ENCODE measurements around the gene ST8SIA5. TPM values are rescaled to one million over a fixed set of nuclear protein-coding genes. Genes with fewer than 3 reads are reported as not detected.

Gene ST8SIA5
- polyA plus RNA-seq, 1 experiment = not detected

DNA sequence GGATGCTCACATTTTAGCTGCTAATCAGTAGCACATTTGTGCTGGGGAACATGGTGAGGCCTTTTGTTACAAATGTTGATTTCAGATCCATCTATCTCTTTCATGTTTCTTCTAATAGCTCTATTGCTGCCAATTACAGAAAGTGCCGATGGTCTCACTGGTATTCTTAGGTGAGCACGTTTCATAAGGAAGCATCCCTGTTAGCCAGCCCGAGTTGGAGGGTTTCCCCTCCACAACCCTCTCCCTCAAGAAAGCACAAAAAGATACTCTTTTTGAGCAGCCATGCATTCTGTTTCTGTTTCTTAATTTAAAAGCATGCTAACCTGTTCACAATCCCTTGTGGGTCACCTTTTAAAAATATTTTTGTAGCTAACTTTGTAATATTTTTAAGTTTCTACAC is 30.8 kb upstream of the ST8SIA5 start:
- Histone ChIP-seq H3K27me3 (ENCODE audit: control insufficient read depth, insufficient read depth, low read length) (no peaks in the 10 kb centered on the region), H3K36me3 (ENCODE audit: control insufficient read depth, insufficient read depth, low read length) (no peaks in the 10 kb centered on the region), H3K4me3 (ENCODE audit: low read depth, low read length) (no peak overlapping the region)
- TF ChIP-seq, protein P1, sequence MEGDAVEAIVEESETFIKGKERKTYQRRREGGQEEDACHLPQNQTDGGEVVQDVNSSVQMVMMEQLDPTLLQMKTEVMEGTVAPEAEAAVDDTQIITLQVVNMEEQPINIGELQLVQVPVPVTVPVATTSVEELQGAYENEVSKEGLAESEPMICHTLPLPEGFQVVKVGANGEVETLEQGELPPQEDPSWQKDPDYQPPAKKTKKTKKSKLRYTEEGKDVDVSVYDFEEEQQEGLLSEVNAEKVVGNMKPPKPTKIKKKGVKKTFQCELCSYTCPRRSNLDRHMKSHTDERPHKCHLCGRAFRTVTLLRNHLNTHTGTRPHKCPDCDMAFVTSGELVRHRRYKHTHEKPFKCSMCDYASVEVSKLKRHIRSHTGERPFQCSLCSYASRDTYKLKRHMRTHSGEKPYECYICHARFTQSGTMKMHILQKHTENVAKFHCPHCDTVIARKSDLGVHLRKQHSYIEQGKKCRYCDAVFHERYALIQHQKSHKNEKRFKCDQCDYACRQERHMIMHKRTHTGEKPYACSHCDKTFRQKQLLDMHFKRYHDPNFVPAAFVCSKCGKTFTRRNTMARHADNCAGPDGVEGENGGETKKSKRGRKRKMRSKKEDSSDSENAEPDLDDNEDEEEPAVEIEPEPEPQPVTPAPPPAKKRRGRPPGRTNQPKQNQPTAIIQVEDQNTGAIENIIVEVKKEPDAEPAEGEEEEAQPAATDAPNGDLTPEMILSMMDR (IDR thresholded peaks at IDR 0.05; ENCODE audit: insufficient read depth, low read depth, low read length) = no peak
- ChIA-PET CTCF (interaction anchor here (1.4 kb wide), 1 partner anchor 28 kb away, joined by 3 read pairs; no protein-coding TSS in a partner anchor), POLR2A (no interaction called here)
- no peak for DNase-seq (ENCODE audit: low read depth)

DNA sequence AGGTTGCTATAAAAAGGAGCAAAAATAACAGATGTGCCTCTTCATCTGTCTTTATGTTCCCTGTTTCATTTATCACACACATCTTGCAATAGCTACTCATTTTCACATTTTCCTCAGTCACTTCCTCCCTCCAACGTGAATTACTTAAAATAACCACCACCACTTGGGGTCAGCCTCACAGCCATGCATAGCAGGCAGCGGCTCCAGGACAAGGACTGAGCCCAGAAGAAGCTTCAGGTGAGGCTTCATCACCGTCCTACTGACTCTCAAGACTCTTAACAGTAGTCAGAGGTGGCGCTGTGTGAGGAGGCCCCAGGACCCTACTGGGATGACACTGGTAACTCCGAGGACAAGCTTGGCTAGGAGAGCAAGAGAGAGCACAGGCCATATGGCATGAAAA is 15.5 kb upstream of the ST8SIA5 start:
- Histone ChIP-seq H3K27me3 (ENCODE audit: control insufficient read depth, insufficient read depth, low read length) (peaks cover 6% of the 10 kb centered on the region; the same call in 1 of the 2 replicates), H3K36me3 (ENCODE audit: control insufficient read depth, insufficient read depth, low read length) (no peaks in the 10 kb centered on the region), H3K4me3 (ENCODE audit: low read depth, low read length) (no peak overlapping the region)
- DNase-seq (ENCODE audit: low read depth) = no peak
- POLR2A ChIA-PET = no interaction called here
- CTCF ChIA-PET = interaction anchor here (0.6 to 0.8 kb wide), 2 partner anchors 12 to 313 kb away, joined by 3 to 4 read pairs; no protein-coding TSS in a partner anchor
- TF ChIP-seq, protein P1 (IDR thresholded peaks at IDR 0.05; ENCODE audit: insufficient read depth, low read depth, low read length) = no peak

DNA sequence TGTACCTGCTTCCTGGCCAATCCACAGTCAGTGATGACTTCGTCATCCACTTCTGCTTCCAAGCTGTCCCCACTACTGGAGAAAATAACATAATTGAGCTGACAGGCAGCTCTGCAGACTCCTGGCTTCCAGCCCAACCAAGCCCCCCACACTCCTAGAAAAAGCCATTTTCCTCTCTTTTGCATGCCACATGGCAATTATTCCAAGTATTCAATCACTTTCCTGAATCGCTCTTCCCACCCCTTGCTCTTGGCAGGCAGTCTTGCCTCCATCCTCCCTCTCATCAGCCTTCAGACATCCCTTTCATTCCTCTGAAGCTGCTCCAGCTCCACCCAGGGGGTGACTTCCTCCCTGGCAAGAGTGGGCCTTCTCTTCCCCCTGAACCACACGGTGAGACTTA is 14.3 kb upstream of the ST8SIA5 start:
- Histone ChIP-seq H3K4me3 (ENCODE audit: low read depth, low read length) (no peak overlapping the region), H3K36me3 (ENCODE audit: control insufficient read depth, insufficient read depth, low read length) (no peaks in the 10 kb centered on the region), H3K27me3 (ENCODE audit: control insufficient read depth, insufficient read depth, low read length) (peaks cover 6% of the 10 kb centered on the region; the same call in 1 of the 2 replicates)
- no peak for DNase-seq (ENCODE audit: low read depth)
- TF ChIP-seq, protein P1 (IDR thresholded peaks at IDR 0.05; ENCODE audit: insufficient read depth, low read depth, low read length) = no peak
- ChIA-PET CTCF (interaction anchor here (0.8 kb wide), 1 partner anchor 35 kb away, joined by 3 read pairs; no protein-coding TSS in a partner anchor), POLR2A (no interaction called here)

DNA sequence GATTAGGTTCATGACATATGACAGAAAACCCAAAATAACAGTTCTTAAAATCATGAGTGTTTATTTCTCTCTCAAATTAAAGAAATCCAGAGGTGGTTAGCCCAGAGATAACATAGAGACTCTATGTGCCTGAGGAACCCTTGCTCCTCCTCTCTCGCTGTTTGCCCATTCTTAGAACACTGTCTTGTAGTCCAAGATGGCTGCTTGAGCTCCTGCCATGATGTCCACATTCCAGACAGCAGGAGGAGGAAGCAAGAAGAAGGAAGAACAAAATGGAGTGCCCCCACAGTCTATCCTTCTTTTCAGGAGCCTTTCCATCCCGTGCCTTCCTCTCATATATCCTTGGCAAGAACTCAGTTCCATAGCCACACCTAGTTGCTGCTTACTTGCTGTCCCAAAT is 13.9 kb upstream of the ST8SIA5 start:
- no peak for DNase-seq (ENCODE audit: low read depth)
- POLR2A ChIA-PET = no interaction called here
- H3K36me3 ChIP-seq (ENCODE audit: control insufficient read depth, insufficient read depth, low read length) = no peaks in the 10 kb centered on the region
- no peak overlapping the region for H3K4me3 ChIP-seq (ENCODE audit: low read depth, low read length)
- CTCF ChIA-PET = interaction anchor here (0.8 kb wide), 1 partner anchor 35 kb away, joined by 3 read pairs; no protein-coding TSS in a partner anchor
- TF ChIP-seq, protein P1 (IDR thresholded peaks at IDR 0.05; ENCODE audit: insufficient read depth, low read depth, low read length) = no peak
- H3K27me3 ChIP-seq (ENCODE audit: control insufficient read depth, insufficient read depth, low read length) = peaks cover 6% of the 10 kb centered on the region; the same call in 1 of the 2 replicates

DNA sequence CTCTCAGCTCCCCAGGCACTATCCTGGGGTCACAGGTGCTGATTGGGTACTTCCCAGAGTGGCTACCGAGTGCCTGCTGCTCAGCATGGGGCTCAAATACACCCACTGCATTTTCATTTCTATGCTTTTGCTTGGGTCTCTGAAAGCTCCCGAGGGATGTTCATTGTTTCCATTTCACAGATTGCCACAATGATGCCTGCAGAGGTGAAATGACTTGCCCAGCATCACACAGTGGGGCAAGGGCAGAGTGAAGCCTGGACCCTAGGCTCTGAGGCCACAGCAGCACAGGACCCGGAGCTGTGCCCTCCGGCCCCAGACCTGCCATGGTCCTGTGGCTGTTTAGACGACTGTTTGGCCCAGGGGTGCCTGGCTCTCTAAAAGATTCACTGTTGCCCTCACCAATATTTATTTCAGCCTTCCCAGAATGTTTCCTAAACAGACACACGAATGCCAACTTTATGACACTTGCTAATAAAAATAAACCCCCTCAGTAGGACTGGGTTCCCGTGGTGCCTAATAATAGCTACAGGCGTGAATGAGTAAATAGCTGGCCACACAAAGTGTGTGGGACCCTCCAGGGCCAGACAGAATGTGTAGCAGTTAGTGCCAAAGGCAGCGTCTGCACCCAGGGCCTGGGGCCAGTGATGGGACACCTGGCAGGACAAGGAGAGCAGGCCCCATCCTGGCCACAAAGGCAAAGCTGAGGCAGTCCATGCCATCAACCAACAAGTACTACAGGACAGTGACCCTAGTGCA is 11.5 kb upstream of the ST8SIA5 start:
- TF ChIP-seq, protein P1 (IDR thresholded peaks at IDR 0.05; ENCODE audit: insufficient read depth, low read depth, low read length) = no peak
- peaks cover 6% of the 10 kb centered on the region; the same call in 1 of the 2 replicates for H3K27me3 ChIP-seq (ENCODE audit: control insufficient read depth, insufficient read depth, low read length)
- ChIA-PET POLR2A (no interaction called here), CTCF (no interaction called here)
- H3K4me3 ChIP-seq (ENCODE audit: low read depth, low read length) = no peak overlapping the region
- H3K36me3 ChIP-seq (ENCODE audit: control insufficient read depth, insufficient read depth, low read length) = no peaks in the 10 kb centered on the region
- DNase-seq (ENCODE audit: low read depth) = no peak
